Sigmoid colon (tissue), 7 donors: ENCODE results near the gene TNIP3. TPM values are rescaled to one million over a fixed set of nuclear protein-coding genes. Genes with fewer than 3 reads are reported as not detected.
"Not testable (repeated sequence)": the region's sequence is repeated elsewhere in the genome, so short reads cannot be mapped to it uniquely, and the experiment has no call there.

ENCODE experiments used
- DNase-seq: peaks from one replicate; pipeline ENCODE4 v3.0.0-alpha.2; 2019
- H3K27ac ChIP-seq, 4 donors: fragments of 200-600 bp; sonication (generic); one replicate each; pipeline ENCODE4 v1.5.1; 2016 to 2019; ENCODE audit warnings: mild to moderate bottlenecking in 1 of 4
- H3K27me3 ChIP-seq, 3 donors: fragments of 200-600 bp; sonication (generic); one replicate each; pipeline ENCODE4 v1.5.1; 2019; ENCODE audit warnings: mild to moderate bottlenecking in 1 of 3
- H3K36me3 ChIP-seq, 4 donors: fragments of 200-600 bp; sonication (generic); one replicate each; pipeline ENCODE4 v1.5.1; 2016 to 2019
- H3K4me1 ChIP-seq, 4 donors: fragments of 200-600 bp; sonication (generic); one replicate each; pipeline ENCODE4 v1.5.1; 2017 to 2019
- H3K4me3 ChIP-seq, 4 donors: fragments of 200-600 bp; sonication (generic); one replicate each; pipeline ENCODE4 v1.5.1; 2017 to 2019; ENCODE audit warnings: mild to moderate bottlenecking in 2 of 4, moderate library complexity in 1 of 4
- H3K9me3 ChIP-seq, 4 donors: fragments of 200-600 bp in 3 of 4; sonication (generic) in 3 of 4; one replicate each; pipeline versions ENCODE4 v1.5.1 to v1.6.1; 2013 to 2019
- EP300 ChIP-seq, 4 donors: sonication (generic); formaldehyde crosslinking; IDR thresholded peaks; one replicate each; pipeline ENCODE4 v1.6.1; 2017; ENCODE audit warnings: antibody characterized with exemption in 4 of 4
- POLR2A ChIP-seq, 2 donors: fragments of 450-650 bp; IDR thresholded peaks; one replicate each; pipeline ENCODE4 v1.6.1; 2016; ENCODE audit warnings: antibody characterized with exemption in 2 of 2, mild to moderate bottlenecking in 2 of 2, moderate library complexity in 2 of 2
- POLR2AphosphoS5 ChIP-seq, 4 donors: sonication (generic); formaldehyde crosslinking; IDR thresholded peaks; one replicate each; pipeline ENCODE4 v1.6.1; 2017; ENCODE audit warnings: antibody characterized with exemption in 4 of 4
- WGBS, 2 donors: extraction: QIAGEN DNeasy Blood & Tissue Kit; methylation state at CpG; one replicate each; pipeline ENCODE4 v1.1.7; 2013; 5-methylcytosine and 5-hydroxymethylcytosine counted together
- intact Hi-C: fragments of 100-400 bp; cut with DNase I; formaldehyde crosslinking; loops from one replicate; pipeline ENCODE4 v1.15.1; 2023
- polyA plus RNA-seq, 3 donors: library from polyadenylated mRNA; stranded (reverse); fragments of 200-250 nt; gene quantifications; one replicate each; pipeline ENCODE4 v1.2.3, GENCODE V29; 2013
- total RNA-seq, 4 donors: library from RNA; depleted of rRNA; stranded (reverse); fragments of >200 nt; gene quantifications; one replicate each; pipeline ENCODE4 v1.1.0, GENCODE V29; 2016
- TF ChIP-seq, protein P1 (sequence below), 4 experiments: fragments of 450-650 bp in 3 of 4; fragments of 200-600 bp in 1 of 4; IDR thresholded peaks; one replicate each; pipeline ENCODE4 v1.5.1; 2016 to 2019; ENCODE audit warnings: antibody characterized with exemption in 4 of 4, mild to moderate bottlenecking in 3 of 4, moderate library complexity in 2 of 4
- donor health status: healthy with polysubstance abuse.
- donor health status: Bipolar disorder and iron deficiency.
- donor health status: healthy.

TNIP3 gene
- total and polyA plus RNA-seq, 7 donors, result 0.49 to 18.1 (median 3.0) TPM; not detected in 4

DNA sequence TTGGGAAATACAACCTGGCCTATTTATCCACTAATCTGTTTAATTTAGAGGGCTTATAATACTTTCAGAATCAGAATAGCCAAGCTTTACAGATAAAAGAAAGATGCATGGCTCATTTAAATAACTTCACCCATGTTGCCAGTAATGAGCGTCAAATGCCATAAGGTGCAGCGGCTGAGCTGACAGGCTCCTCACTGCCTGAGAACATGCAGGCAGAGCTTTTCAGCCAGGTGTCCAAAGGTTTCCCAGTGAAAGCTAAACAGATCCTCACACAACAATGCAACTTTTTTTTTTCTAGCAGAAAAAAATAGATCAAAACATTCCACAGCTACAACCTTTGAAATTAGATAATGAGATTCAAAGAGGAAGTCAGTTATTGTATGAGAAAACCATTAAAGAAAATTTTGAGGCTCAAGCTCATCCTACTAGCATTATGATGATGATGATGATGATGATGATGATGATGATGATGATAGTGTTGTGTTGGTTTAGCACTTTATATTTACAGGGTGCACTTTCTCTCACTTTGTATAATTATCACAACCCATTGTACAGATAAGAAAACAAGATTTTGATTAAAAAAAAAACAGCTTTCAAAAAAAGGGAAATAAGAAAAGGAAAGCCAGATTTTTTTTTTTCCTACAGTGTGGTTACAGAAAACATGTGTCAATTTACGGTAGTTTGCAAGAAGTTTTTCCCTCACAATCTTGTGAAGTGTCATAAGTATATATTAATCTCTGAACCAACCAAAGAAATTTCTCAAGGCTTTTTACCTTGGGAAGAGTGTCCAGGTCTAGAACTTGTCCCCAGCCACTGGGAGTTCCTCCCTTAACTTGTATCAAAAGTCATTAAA, 12.2 kb upstream of the TNIP3 start:
- Histone ChIP-seq H3K36me3 (no peaks in the 10 kb centered on the region), H3K4me3 (no peak overlapping the region), H3K27me3 (no peaks in the 10 kb centered on the region), H3K4me1 (no peaks in the 10 kb centered on the region), H3K27ac (no peak overlapping the region), H3K9me3 (no peaks in the 10 kb centered on the region)
- intact Hi-C loops, result no loop called here
- 62 to 73% methylated on average over 3 of the region's 3 CpGs for WGBS, 2 donors
- DNase-seq, result no peak
- TF ChIP-seq POLR2A (IDR thresholded peaks at IDR 0.05) (no peak), POLR2AphosphoS5 (IDR thresholded peaks at IDR 0.05) (no peak), EP300 (IDR thresholded peaks at IDR 0.05) (no peak)
- TF ChIP-seq, protein P1, sequence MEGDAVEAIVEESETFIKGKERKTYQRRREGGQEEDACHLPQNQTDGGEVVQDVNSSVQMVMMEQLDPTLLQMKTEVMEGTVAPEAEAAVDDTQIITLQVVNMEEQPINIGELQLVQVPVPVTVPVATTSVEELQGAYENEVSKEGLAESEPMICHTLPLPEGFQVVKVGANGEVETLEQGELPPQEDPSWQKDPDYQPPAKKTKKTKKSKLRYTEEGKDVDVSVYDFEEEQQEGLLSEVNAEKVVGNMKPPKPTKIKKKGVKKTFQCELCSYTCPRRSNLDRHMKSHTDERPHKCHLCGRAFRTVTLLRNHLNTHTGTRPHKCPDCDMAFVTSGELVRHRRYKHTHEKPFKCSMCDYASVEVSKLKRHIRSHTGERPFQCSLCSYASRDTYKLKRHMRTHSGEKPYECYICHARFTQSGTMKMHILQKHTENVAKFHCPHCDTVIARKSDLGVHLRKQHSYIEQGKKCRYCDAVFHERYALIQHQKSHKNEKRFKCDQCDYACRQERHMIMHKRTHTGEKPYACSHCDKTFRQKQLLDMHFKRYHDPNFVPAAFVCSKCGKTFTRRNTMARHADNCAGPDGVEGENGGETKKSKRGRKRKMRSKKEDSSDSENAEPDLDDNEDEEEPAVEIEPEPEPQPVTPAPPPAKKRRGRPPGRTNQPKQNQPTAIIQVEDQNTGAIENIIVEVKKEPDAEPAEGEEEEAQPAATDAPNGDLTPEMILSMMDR (IDR thresholded peaks at IDR 0.05), result no peak

DNA sequence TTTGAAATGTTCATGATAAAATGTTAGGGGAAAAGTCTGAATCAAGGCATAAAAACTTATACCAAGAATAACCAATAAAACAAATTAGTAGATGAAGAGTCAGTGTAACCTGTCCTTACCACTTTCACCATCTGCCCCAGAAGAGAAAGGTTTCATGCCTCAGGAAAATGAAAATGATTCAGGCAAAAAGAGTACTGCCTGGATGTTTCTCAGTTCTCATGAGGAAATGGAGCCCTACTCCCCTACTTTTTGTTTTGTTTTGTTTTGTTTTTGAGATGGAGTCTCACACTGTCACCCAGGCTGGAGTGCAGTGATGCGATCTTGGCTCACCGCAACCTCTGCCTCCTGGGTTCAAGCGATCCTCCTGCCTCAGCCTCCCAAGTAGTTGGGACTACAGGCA, 7.4 kb upstream of the TNIP3 start:
- H3K4me1 ChIP-seq, H3K4me3 ChIP-seq, H3K27me3 ChIP-seq, H3K27ac ChIP-seq, H3K9me3 ChIP-seq, DNase-seq, intact Hi-C loops, H3K36me3 ChIP-seq: not testable (repeated sequence)
- WGBS, 2 donors, result 98 to 99% methylated on average over 3 of the region's 3 CpGs

DNA sequence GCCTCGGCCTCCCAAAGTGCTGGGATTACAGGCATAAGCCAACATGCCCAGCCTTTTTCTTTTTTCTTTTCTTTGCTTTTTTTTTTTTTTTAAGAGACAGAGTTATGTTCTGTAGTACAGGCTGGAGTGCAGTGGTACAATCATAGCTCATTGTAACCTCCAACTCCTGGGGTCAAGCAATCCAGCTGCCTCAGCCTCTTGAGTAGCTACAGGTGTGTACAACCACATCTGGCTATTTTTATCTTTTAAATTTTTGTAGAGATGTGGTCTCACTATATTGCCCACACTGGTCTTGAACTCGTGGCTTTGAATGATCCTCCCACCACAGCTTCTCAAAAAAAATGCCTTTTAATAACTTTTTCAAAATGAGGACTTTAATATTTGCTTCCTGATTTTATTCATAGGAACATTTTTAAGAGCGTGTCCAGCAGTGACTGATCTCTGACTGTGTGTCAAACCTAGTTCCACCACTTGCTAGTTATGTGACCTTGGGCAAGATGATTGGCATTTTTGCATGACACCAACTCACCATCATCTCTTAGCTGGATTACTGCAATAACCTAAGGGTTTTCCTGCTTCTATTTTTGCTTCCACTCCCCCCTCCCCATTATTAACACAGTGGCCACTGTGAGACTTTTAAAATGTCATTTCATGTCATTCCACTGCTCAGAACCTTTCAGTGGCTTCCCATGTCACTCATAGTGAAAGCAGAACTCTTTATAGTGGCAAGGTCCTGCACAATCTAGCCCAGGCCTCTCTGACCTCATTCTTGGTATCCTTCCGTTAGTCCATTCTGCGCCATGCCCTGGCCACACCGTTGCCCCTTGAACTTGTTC, 4.5 kb upstream of the TNIP3 start:
- TF ChIP-seq POLR2AphosphoS5 (IDR thresholded peaks at IDR 0.05) (no peak), POLR2A (IDR thresholded peaks at IDR 0.05) (no peak), EP300 (IDR thresholded peaks at IDR 0.05) (no peak)
- TF ChIP-seq, protein P1 (IDR thresholded peaks at IDR 0.05), result no peak
- H3K27me3 ChIP-seq, result no peaks in the 10 kb centered on the region
- no peaks in the 10 kb centered on the region for H3K9me3 ChIP-seq
- 83 to 93% methylated on average over 6 of the region's 6 CpGs for WGBS, 2 donors
- no peak overlapping the region for H3K4me3 ChIP-seq
- H3K4me1 ChIP-seq, result no peaks in the 10 kb centered on the region
- no peak for DNase-seq
- intact Hi-C loops, result no loop called here
- no peak overlapping the region for H3K27ac ChIP-seq
- no peaks in the 10 kb centered on the region for H3K36me3 ChIP-seq

DNA sequence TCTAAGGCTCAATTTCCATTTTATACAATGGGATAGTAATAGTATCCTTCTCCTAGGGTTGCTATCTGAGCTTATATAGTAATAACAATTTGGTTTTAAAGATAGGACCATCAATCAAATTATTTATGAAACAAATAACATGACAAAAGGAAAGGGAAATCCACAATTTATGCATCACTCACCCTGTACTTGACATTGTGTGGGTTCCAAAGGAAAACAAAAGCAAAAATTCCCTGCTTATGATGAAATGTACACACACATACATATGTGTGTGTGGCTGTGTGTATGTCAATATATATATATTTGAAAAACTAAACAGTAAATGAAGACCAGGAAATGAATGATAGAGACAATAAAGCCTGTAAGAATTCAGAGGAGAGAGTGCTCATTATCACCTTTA, 2.9 kb upstream of the TNIP3 start:
- H3K36me3 ChIP-seq, result no peaks in the 10 kb centered on the region
- TF ChIP-seq, protein P1 (IDR thresholded peaks at IDR 0.05), result no peak
- no peak for TF ChIP-seq EP300 (IDR thresholded peaks at IDR 0.05)
- no peak overlapping the region for H3K27ac ChIP-seq
- intact Hi-C loops, result no loop called here
- no peaks in the 10 kb centered on the region for H3K4me1 ChIP-seq
- H3K9me3 ChIP-seq, result no peaks in the 10 kb centered on the region
- no peak overlapping the region for H3K4me3 ChIP-seq
- no peaks in the 10 kb centered on the region for H3K27me3 ChIP-seq
- no peak for DNase-seq

DNA sequence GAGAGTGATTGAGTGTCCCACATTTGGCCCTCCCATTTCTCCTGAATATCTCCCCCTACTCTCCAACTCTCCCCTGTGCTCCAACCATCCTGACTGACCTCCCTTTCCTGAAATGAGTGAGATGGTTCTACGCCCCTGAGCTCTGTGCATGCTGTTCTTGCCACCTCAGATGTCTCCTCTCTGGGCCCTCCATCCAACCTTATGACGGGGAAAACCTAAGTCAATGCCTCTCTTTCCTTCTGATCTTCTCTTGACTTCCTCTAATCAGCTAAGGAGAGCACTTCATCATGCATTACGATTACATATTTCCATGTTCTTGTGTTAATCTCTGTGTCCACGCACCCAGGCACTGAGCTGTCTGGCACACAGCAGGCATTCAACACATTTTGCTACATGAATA, 1.1 kb upstream of the TNIP3 start:
- H3K9me3 ChIP-seq, result no peaks in the 10 kb centered on the region
- no peaks in the 10 kb centered on the region for H3K4me1 ChIP-seq
- no peak overlapping the region for H3K4me3 ChIP-seq
- H3K27ac ChIP-seq, result no peak overlapping the region
- 93 to 96% methylated on average over 4 of the region's 4 CpGs for WGBS, 2 donors
- intact Hi-C loops, result no loop called here
- TF ChIP-seq POLR2AphosphoS5 (IDR thresholded peaks at IDR 0.05) (no peak), POLR2A (IDR thresholded peaks at IDR 0.05) (no peak)
- no peaks in the 10 kb centered on the region for H3K27me3 ChIP-seq
- H3K36me3 ChIP-seq, result no peaks in the 10 kb centered on the region
- no peak for DNase-seq
